KG1 (cell line): ENCODE data around the gene SOX14.

Experiments used
- DNase-seq: peaks from one replicate; lab custom pipeline; 2025; lab: John Stamatoyannopoulos, UW

The SOX14 gene

GRCh38 chr3:137768361-137769321 lies 4.5 kb downstream of the SOX14 start:
- no peak for DNase-seq

GRCh38 chr3:137769322-137770065 lies 5.4 kb downstream of the SOX14 start:
- DNase-seq, result no peak

GRCh38 chr3:137770066-137770834 lies 6.1 kb downstream of the SOX14 start:
- no peak for DNase-seq

GRCh38 chr3:137770835-137771399 lies 6.8 kb downstream of the SOX14 start:
- no peak for DNase-seq

GRCh38 chr3:137771401-137772213 lies 7.5 kb downstream of the SOX14 start:
- no peak for DNase-seq

- DNase-seq, result no peak
Observed at GRCh38 chr3:137772214-137772955, 8.3 kb downstream of the SOX14 start.

GRCh38 chr3:137778941-137779340 lies 14.8 kb downstream of the SOX14 start:
- DNase-seq, result no peak

GRCh38 chr3:137787529-137787928 lies 23.4 kb downstream of the SOX14 start:
- DNase-seq, result no peak

GRCh38 chr3:137789236-137789635 lies 25.1 kb downstream of the SOX14 start:
- DNase-seq, result no peak

GRCh38 chr3:137792626-137793271 lies 28.6 kb downstream of the SOX14 start:
- no peak for DNase-seq

- DNase-seq, result no peak
Observed at GRCh38 chr3:137796993-137797392, 32.9 kb downstream of the SOX14 start.

- DNase-seq, result no peak
Observed at GRCh38 chr3:137803215-137803614, 39.1 kb downstream of the SOX14 start.

- no peak for DNase-seq
Observed at GRCh38 chr3:137807998-137808397, 43.9 kb downstream of the SOX14 start.

GRCh38 chr3:137809509-137809908 lies 45.4 kb downstream of the SOX14 start:
- DNase-seq, result no peak

GRCh38 chr3:137812023-137812422 lies 47.9 kb downstream of the SOX14 start:
- no peak for DNase-seq

- DNase-seq, result no peak
Observed at GRCh38 chr3:137815251-137815650, 51.1 kb downstream of the SOX14 start.
